Measurements from ENCODE around the gene SCLY.

DNA sequence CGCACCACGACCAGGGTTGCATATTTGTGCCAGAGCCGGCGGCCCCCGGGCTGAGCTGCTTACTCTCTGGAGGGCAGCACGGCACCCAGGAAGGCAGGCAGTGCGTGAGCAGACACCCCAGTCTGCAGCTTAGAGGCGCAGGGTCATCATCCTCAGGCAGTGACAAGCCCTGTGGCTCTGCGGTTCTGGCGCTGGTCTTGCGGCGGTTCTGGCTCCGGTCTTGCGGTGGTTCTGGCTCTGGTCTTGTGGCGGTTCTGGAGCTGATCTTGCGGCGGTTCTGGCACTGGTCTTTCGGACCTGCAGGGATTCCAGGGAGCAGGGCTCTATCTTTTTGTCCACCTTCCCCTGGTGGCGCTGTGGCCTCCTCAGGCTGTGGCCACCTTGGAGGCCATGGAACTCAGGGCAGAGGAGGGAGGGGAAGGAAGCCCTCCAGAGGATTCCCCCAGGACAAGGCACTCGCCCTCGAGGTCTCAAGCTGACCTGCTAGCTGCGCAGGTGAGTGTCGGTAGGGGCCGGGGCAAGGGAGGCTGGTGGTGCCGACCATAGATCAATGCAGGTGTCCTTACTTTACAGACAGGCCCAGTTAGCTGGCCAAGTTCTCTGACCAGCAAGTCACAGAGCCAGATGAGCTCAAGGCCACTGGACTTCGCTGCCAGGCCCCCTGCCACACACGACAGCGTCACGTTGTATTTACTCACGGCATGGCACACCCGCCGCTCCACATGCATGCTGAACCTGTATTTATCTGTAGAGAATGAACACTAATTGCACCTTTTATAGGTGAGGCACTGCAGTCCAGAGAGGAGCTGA lies 54.3 kb downstream of the SCLY start:
- TF ChIP-seq EZH2 (IDR thresholded peaks at IDR 0.05; ENCODE audit: borderline replicate concordance, low read depth, low read length, poor library complexity, severe bottlenecking): no peak
- TF ChIP-seq, protein P1, sequence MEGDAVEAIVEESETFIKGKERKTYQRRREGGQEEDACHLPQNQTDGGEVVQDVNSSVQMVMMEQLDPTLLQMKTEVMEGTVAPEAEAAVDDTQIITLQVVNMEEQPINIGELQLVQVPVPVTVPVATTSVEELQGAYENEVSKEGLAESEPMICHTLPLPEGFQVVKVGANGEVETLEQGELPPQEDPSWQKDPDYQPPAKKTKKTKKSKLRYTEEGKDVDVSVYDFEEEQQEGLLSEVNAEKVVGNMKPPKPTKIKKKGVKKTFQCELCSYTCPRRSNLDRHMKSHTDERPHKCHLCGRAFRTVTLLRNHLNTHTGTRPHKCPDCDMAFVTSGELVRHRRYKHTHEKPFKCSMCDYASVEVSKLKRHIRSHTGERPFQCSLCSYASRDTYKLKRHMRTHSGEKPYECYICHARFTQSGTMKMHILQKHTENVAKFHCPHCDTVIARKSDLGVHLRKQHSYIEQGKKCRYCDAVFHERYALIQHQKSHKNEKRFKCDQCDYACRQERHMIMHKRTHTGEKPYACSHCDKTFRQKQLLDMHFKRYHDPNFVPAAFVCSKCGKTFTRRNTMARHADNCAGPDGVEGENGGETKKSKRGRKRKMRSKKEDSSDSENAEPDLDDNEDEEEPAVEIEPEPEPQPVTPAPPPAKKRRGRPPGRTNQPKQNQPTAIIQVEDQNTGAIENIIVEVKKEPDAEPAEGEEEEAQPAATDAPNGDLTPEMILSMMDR (conservative IDR thresholded peaks at IDR 0.05; ENCODE audit: low read depth, low read length): no peak
